Measurements from ENCODE around the gene GIPR. TPM values are rescaled to one million over a fixed set of nuclear protein-coding genes. Genes with fewer than 3 reads are reported as not detected.

The GIPR gene
- total RNA-seq, 1 experiment from 2014 or later: 0.45 TPM

DNA sequence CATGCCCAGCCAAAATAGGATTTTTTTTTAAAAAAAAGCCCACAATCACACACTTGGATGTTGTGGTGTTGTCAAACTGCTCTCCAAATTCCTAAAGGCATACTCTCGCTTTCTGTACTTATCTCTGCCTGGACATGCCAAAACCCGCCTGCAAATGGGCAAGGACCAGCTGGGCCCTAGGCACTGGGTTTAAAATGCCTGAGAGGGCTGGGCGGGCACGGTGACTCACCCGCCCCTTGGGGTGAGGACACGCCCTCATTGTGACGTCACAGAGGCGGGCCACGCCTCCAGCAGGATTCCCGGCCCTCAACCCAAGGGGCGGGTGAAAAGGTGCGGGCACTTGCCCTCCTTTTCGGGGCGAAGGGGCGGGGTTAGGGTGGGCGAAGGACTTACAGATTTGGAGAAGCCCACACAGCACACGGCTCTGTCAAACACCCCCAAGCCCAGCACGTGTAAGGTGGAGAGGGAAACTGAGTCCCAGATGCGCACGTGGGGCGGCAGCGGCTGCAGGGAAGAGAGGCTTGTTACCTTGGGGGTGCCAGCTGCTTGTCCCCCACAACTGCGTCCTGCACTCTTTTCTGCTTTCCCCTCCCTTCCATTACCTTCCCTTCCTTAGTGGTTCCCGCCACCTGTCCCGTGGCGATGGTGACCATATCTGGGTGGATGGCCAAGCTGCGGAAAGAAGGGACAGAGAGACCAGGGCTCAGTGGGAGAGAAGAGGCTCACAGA, 35.4 kb upstream of the GIPR start:
- BruUV-seq (replicated peaks): no TSS peak
- CTCF ChIA-PET: interaction anchor here (1.0 kb wide), 1 partner anchor 9 kb away, joined by 3 read pairs; no protein-coding TSS in a partner anchor
- Histone ChIP-seq H3K4me3 (ENCODE audit: low read depth, low read length, poor library complexity, severe bottlenecking) (no peak overlapping the region), H3K4me1 (ENCODE audit: insufficient read depth, low read length, poor library complexity, severe bottlenecking) (peaks cover 8% of the 10 kb centered on the region), H3K9me3 (ENCODE audit: low read depth, low read length, poor library complexity, severe bottlenecking) (no peaks in the 10 kb centered on the region), H3K27me3 (replicated peaks; ENCODE audit: insufficient read depth, low read depth, low read length, poor library complexity) (no peaks in the 10 kb centered on the region), H3K27ac (ENCODE audit: low read depth, low read length, poor library complexity, severe bottlenecking) (no peak overlapping the region), H3K36me3 (ENCODE audit: insufficient read depth, low read length, poor library complexity, severe bottlenecking) (no peaks in the 10 kb centered on the region)
- POLR2A ChIA-PET (ENCODE audit: low non-redundant PET): no interaction called here
- intact Hi-C loops (cut with micrococcal nuclease; ENCODE audit: unreplicated experiment): no loop called here
- TF ChIP-seq EZH2 (IDR thresholded peaks at IDR 0.05; ENCODE audit: borderline replicate concordance, low read depth, low read length, poor library complexity, severe bottlenecking) (no peak), CTCF (conservative IDR thresholded peaks at IDR 0.05; ENCODE audit: low read depth, low read length) (no peak)
- DNase-seq (ENCODE audit: low spot score): peak; percentile 92

DNA sequence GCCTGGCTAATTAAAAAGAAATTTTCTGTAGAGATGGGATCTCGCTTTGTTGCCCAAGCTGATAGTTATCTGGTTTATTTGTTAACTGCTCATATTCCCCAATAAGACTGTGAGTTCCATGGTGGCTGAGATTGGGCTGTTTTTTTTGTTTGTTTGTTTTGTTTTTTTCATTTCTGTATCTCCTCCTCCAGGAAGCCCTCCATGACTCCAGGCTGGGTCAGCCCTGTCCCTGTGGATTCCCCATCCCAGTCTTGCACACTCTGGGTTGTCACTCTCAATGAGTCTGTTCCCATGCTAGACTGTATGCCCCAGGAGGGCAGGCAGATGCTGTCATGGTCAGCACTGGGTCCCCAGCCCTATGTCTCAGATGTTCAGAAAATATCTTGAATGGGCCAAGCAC, 31.7 kb upstream of the GIPR start:
- H3K4me3 ChIP-seq (ENCODE audit: low read depth, low read length, poor library complexity, severe bottlenecking): no peak overlapping the region
- peaks cover 14% of the 10 kb centered on the region for H3K4me1 ChIP-seq (ENCODE audit: insufficient read depth, low read length, poor library complexity, severe bottlenecking)
- ChIA-PET CTCF (no interaction called here), POLR2A (ENCODE audit: low non-redundant PET) (no interaction called here)
- no peaks in the 10 kb centered on the region for H3K9me3 ChIP-seq (ENCODE audit: low read depth, low read length, poor library complexity, severe bottlenecking)
- H3K27me3 ChIP-seq (replicated peaks; ENCODE audit: insufficient read depth, low read depth, low read length, poor library complexity): no peaks in the 10 kb centered on the region
- DNase-seq (ENCODE audit: low spot score): no peak
- H3K36me3 ChIP-seq (ENCODE audit: insufficient read depth, low read length, poor library complexity, severe bottlenecking): no peaks in the 10 kb centered on the region
- BruUV-seq (replicated peaks): no TSS peak
- intact Hi-C loops (cut with micrococcal nuclease; ENCODE audit: unreplicated experiment): no loop called here
- TF ChIP-seq EZH2 (IDR thresholded peaks at IDR 0.05; ENCODE audit: borderline replicate concordance, low read depth, low read length, poor library complexity, severe bottlenecking) (no peak), CTCF (conservative IDR thresholded peaks at IDR 0.05; ENCODE audit: low read depth, low read length) (no peak)
- H3K27ac ChIP-seq (ENCODE audit: low read depth, low read length, poor library complexity, severe bottlenecking): no peak overlapping the region

- no peak overlapping the region for H3K27ac ChIP-seq (ENCODE audit: low read depth, low read length, poor library complexity, severe bottlenecking)
- H3K27me3 ChIP-seq (replicated peaks; ENCODE audit: insufficient read depth, low read depth, low read length, poor library complexity): no peaks in the 10 kb centered on the region
- CTCF ChIA-PET: no interaction called here
- intact Hi-C loops (cut with micrococcal nuclease; ENCODE audit: unreplicated experiment): no loop called here
- no peaks in the 10 kb centered on the region for H3K9me3 ChIP-seq (ENCODE audit: low read depth, low read length, poor library complexity, severe bottlenecking)
- H3K4me1 ChIP-seq (ENCODE audit: insufficient read depth, low read length, poor library complexity, severe bottlenecking): peaks cover 18% of the 10 kb centered on the region
- POLR2A ChIA-PET (ENCODE audit: low non-redundant PET): no interaction called here
- TF ChIP-seq EZH2 (IDR thresholded peaks at IDR 0.05; ENCODE audit: borderline replicate concordance, low read depth, low read length, poor library complexity, severe bottlenecking): no peak
- no peak for TF ChIP-seq CTCF (conservative IDR thresholded peaks at IDR 0.05; ENCODE audit: low read depth, low read length)
- H3K4me3 ChIP-seq (ENCODE audit: low read depth, low read length, poor library complexity, severe bottlenecking): no peak overlapping the region
- H3K36me3 ChIP-seq (ENCODE audit: insufficient read depth, low read length, poor library complexity, severe bottlenecking): no peaks in the 10 kb centered on the region
- DNase-seq (ENCODE audit: low spot score): no peak
- BruUV-seq (replicated peaks): no TSS peak
Observed at GRCh38 chr19:45636902-45637301, 31.1 kb upstream of the GIPR start.

Data from A673 (cell line).